NCI-H128 (cell line): Measurements from ENCODE around the gene ATP8A1.

ENCODE experiments used
- DNase-seq: peaks from one replicate; lab custom pipeline; 2025; ENCODE audit not compliant: unreplicated experiment; lab: John Stamatoyannopoulos, UW

The ATP8A1 gene

GRCh38 chr4:42627885-42628646 is 28.8 kb downstream of the ATP8A1 start:
- DNase-seq, result no peak

DNA sequence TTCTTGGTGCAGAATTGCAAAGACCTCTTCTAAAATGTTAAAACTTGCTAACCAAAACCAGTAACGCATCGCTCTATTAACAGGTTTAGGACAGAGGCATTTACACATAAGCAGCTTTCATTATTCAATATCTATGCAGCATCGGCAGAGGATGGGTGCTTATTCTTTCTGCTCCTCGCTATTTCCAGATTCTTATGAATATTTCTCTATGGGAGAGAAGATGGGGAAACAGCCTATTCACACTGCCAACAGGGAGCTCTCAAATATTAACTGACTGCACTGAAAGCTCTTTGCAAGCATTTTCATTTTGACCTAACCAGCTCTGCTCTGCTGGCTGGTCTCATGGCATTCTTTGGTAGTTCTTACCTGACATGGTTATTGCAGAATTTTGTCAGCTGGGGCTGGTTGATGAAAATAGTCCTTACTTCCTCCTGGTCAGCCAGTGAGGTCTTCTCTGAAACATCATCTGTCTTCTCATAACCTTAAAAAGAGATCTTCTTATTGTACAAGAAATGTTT is 30.2 kb downstream of the ATP8A1 start:
- no peak for DNase-seq

GRCh38 chr4:42625329-42625728 is 31.6 kb downstream of the ATP8A1 start:
- DNase-seq, result no peak

DNA sequence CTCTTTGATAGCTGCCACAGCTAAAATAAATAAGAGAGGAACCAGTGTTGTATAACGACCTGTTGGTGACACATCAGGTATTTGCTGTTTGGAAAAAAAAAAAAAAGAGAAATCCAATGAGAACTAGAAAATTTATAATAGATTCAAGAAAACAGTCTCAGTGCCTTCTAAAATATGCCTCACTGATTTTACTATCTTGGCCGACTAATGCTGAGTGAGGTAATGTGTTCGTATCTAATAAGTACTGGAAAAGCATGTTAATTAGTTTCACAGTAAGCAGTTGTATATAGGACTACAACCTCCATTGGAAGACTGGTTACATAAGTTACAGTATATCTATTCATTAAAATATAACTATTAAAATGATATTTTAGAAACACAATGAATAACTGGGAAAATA is 32.4 kb downstream of the ATP8A1 start:
- DNase-seq, result no peak

DNA sequence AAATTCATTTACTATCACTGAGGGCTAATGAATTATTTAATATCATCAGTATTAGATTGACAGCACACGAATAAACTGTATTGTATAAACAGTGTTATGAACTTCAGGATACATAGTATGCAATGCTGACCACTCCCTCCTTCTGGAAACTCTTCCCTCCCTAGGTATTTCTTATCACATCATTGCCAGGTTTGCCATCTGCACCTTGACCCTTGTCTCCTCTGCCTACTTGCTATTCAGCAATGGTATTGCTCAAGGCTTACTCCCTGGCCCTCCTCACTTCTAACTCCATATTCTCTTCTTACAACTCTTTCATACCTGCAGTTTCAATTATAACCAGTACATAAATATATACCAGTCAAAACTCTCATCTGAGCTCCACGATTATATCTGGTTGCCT is 38.9 kb downstream of the ATP8A1 start:
- DNase-seq, result no peak

GRCh38 chr4:42617030-42617429 is 39.9 kb downstream of the ATP8A1 start:
- DNase-seq, result no peak

DNA sequence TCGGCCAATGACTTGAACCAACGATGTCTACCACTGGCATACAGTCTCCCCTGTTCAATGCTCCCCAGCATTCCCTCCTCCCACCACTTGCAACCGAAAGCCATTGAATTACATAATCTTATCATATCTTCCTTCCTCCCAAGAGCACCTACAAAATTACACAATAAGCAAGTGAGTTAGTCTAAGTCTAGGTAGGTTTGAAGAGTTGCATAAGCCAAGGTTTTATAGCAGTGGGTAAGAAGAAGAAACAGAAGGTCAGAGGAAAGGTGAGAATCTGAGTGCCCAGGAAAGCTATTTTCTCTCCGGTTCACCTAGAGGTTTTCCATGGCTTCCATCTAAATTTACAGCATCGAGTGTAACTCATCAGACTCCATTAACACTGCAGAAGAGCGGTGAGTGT is 40.3 kb downstream of the ATP8A1 start:
- no peak for DNase-seq

DNA sequence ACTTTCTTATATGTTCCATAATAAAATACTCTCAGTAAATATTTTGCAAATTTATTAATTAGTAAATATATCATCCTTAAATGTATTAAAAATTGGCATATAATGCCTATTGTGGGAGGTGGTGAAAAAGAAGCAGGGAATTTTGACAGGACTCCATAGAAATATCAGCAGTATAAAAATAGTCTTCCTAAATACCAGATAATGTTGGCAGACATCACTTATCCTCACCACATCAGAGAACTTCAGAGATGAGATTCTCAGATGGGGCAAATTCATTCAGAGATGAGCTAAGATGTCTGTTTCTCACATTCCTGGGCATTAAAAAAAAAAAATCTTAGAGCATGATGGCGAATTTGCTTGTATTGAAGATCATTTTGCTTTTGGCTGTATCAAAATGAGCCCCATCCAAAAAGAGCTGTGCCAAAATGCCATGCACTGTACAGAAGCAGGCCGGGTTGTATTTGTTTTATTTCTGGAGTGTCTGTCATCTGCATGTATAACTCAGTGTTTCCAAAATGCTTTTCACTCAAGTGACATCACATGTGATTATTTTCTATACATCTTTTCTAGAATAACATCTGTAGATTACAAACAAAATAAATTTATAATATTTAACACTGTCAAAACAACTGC is 41.7 kb downstream of the ATP8A1 start:
- no peak for DNase-seq

- no peak for DNase-seq
These were observed 44.0 kb downstream of the ATP8A1 start for GRCh38 chr4:42612898-42613297.

- no peak for DNase-seq
These were observed 46.0 kb downstream of the ATP8A1 start for GRCh38 chr4:42610941-42611340.

- no peak for DNase-seq
These were observed 47.9 kb downstream of the ATP8A1 start for GRCh38 chr4:42609051-42609450.

DNA sequence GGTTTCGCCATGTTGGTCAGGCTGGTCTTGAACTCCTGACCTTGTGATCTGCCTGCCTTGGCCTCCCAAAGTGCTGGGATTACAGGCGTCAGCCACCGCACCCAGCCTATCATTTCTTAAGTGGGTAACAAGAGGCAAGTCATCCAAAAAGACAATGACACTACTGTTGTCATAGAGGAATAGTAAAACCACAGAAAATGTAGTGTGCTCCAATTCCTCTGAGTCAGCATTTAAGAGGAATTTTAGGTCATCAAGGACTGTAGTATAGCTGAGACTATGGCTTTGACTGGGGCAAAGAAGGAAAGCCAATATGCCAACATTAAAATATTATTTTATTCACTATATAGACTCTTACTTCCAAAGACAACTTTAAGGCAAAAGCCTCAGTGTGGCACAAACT is 48.4 kb downstream of the ATP8A1 start:
- DNase-seq, result no peak

DNA sequence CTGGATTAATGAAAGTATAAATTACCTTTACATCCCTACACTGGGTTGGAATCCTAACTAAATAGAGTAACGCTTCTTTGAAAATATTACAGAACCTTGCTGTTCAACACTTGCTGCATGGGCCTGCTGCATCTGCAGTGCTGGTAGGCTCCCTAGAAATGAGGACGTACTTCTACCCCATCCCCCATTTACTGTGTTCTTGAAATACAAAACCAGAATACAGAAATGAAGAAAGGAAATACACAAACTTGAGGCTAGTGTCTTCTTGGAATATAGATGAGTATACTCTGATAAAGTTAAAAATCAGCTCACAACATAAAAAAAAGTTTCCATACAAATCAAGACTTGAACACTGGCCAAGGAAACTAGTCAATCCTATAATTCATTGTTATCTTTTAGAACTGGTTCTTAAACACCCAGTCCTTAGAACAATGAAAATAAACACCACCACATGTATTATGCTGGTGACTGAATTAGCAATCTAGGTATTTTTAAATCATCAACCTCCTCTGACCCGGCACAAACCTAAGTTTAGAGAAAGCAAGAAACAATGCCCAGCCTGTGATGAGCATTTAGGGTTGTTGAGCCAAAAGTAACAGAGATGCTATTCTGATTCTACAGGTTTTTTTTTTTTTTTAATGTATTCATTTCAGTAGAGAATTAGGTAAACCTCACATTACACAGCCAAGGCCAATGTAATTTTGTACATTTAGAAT is 49.7 kb downstream of the ATP8A1 start:
- DNase-seq, result no peak

- no peak for DNase-seq
These were observed 51.6 kb downstream of the ATP8A1 start for GRCh38 chr4:42605264-42605663.

GRCh38 chr4:42603862-42604261 is 53.0 kb downstream of the ATP8A1 start:
- DNase-seq, result no peak

DNA sequence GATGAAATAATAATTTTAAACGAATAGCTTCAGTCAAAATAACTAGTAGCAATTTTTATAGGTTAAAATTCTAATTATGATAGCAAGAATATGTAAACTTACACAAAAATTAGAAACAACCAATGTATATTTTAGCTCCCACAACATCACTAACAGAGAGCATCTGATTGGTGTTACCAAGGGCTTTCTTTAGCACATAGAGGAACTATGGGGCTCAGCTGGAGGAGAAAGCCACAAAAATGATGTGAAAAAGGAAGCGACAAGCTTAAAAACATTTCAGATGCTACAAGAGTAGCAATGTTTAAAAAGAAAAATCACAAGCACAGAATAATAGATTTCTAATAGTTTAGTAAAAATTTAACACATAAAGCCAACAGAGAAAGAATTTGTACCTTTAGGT is 56.3 kb downstream of the ATP8A1 start:
- no peak for DNase-seq

- no peak for DNase-seq
These were observed 60.0 kb downstream of the ATP8A1 start for GRCh38 chr4:42596918-42597317.

DNA sequence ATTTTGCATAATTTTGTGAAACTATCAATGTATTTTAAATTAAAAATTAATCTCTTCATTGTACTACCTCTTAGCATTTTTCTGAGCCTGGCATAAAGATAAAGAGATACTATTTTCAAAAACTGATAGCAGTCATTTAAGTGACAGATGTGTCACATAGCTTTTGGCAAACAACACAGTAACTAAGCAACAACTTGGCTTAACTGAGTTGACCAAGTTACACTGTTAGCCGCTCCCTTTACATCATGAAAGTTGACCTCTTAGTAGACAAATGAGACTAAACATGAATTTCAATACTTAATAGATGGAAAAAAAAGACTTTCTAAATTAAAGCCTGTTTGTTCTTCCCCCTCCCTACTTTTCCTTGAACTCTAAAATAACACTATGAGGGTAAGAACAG is 62.0 kb downstream of the ATP8A1 start:
- DNase-seq, result no peak

DNA sequence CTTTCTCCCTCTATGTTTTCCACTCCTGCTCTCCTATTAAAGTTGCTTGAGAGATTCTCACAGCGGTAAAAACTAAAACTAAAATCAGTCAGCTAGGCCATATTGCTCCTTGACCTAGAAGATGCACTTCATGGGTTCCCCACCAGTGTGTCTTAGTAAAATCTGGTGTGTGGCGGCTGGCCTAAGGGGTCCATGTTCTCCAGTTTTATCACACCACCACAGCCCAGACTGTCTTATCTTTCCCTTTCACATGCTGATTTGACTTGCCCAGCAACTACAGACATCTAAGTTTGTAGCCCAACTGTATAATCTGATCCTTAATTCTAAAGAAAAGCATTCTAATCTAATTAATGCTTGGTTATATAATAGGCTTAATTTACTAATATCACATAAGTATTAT is 68.0 kb downstream of the ATP8A1 start:
- no peak for DNase-seq

DNA sequence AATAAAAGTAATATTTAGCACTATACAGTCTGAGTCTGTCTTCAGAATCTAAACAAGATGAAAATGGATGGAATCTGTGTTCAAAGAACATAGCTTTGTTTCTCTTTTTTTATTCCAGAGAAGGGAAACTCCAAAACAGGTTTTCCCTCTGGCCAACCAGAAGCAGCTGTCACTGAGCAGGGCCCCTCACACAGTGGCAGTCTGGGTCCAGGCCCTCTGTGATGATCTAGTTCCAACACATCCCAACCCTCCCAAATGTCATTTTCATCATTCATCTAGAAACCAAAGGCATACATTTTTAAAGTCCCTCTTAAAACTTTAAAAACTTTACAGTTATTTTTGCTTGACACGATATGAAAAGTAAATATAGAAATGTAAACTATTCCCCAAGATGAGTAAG is 70.1 kb downstream of the ATP8A1 start:
- DNase-seq, result no peak

DNA sequence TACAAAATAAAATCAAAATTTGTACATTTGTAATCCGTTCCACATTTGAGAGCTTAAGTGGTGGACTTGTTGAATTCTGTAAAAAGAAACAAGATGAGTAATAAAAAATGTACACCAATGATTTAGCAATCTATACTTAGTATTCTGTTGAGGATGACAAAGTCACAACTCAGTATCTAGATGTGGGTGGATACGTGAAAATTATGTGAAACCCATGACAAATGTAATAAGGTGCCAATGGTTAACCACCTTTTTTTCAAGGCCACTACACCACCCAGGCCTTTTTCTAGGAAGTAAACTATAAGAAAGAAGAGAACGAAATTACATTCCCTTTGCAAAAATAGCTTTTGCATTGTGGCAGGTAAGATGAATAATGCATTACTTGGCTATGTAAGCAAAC is 77.0 kb downstream of the ATP8A1 start:
- DNase-seq, result no peak

DNA sequence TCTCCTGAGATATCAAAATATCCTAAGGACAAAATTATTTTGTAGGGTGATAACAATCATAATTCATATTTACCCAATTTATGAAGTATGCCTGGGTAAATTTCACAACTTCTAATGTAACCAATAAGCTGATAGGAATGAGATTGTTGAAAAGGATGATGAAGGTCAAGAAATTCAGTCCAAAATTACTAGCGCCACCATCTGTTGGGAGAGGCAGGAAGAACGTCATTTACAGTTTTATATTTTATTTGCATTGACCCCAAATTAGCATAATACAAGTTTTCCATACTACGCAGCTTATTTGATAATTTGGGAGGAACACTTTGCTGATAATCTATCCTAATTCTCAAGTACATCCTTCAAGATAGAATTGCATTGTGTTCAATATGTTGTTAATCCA is 78.7 kb downstream of the ATP8A1 start:
- no peak for DNase-seq
